ENCODE results near the gene AGAP6.
"Not testable (repeated sequence)": the region's sequence is repeated elsewhere in the genome, so short reads cannot be mapped to it uniquely, and the experiment has no call there.

AGAP6 gene

GRCh38 chr10:49988376-49988775, at the start of gene AGAP6:
Gene AGAP6, plus strand, starts transcription at chr10:49988406. Its CDS starts 310 bp downstream, at chr10:49988716.
- not testable (repeated sequence) for DNase-seq (ENCODE audit: low read depth in 2 of 2)

- peak; percentile 53 to 56 for DNase-seq (ENCODE audit: low read depth in 2 of 2)
Observed at GRCh38 chr10:49941447-49942338, 46.5 kb upstream of the AGAP6 start, which contains the start of the genes PARG and TIMM23B. Gene PARG, minus strand, starts transcription at chr10:49942027. Its CDS starts 302 bp downstream, at chr10:49941725. Gene TIMM23B, plus strand, starts transcription at chr10:49942053. Its CDS starts 142 bp downstream, at chr10:49942195.

- DNase-seq (ENCODE audit: low read depth in 2 of 2): not testable (repeated sequence)
Observed at GRCh38 chr10:49942339-49942705, 45.9 kb upstream of the AGAP6 start.

- DNase-seq (ENCODE audit: low read depth in 2 of 2): not testable (repeated sequence)
Observed at GRCh38 chr10:49943607-49944006, 44.6 kb upstream of the AGAP6 start.

- not testable (repeated sequence) for DNase-seq (ENCODE audit: low read depth in 2 of 2)
Observed at GRCh38 chr10:49948142-49948541, 40.1 kb upstream of the AGAP6 start.

- DNase-seq (ENCODE audit: low read depth in 2 of 2): not testable (repeated sequence)
Observed at GRCh38 chr10:49948737-49949136, 39.5 kb upstream of the AGAP6 start.

GRCh38 chr10:49952006-49952405, 36.2 kb upstream of the AGAP6 start:
- not testable (repeated sequence) for DNase-seq (ENCODE audit: low read depth in 2 of 2)

- DNase-seq (ENCODE audit: low read depth in 2 of 2): not testable (repeated sequence)
Observed at GRCh38 chr10:49953122-49953521, 35.1 kb upstream of the AGAP6 start.

- DNase-seq (ENCODE audit: low read depth in 2 of 2): not testable (repeated sequence)
Observed at GRCh38 chr10:49970331-49970857, 17.8 kb upstream of the AGAP6 start.

- not testable (repeated sequence) for DNase-seq (ENCODE audit: low read depth in 2 of 2)
Observed at GRCh38 chr10:49971466-49971865, 16.7 kb upstream of the AGAP6 start.

- not testable (repeated sequence) for DNase-seq (ENCODE audit: low read depth in 2 of 2)
Observed at GRCh38 chr10:49972094-49972493, 16.1 kb upstream of the AGAP6 start.

- not testable (repeated sequence) for DNase-seq (ENCODE audit: low read depth in 2 of 2)
Observed at GRCh38 chr10:49977756-49978155, 10.4 kb upstream of the AGAP6 start.

- not testable (repeated sequence) for DNase-seq (ENCODE audit: low read depth in 2 of 2)
Observed at GRCh38 chr10:49987207-49987606, 999 bp upstream of the AGAP6 start.

GRCh38 chr10:49995321-49995720, 7.1 kb downstream of the AGAP6 start:
- not testable (repeated sequence) for DNase-seq (ENCODE audit: low read depth in 2 of 2)

- DNase-seq (ENCODE audit: low read depth in 2 of 2): not testable (repeated sequence)
Observed at GRCh38 chr10:50014024-50014423, 25.8 kb downstream of the AGAP6 start.

GRCh38 chr10:50015596-50016220, 27.5 kb downstream of the AGAP6 start:
- DNase-seq (ENCODE audit: low read depth in 2 of 2): not testable (repeated sequence)

GRCh38 chr10:50016926-50017325, 28.7 kb downstream of the AGAP6 start:
- DNase-seq (ENCODE audit: low read depth in 2 of 2): not testable (repeated sequence)

- not testable (repeated sequence) for DNase-seq (ENCODE audit: low read depth in 2 of 2)
Observed at GRCh38 chr10:50017646-50018045, 29.4 kb downstream of the AGAP6 start.

GRCh38 chr10:50019279-50019678, 31.1 kb downstream of the AGAP6 start:
- DNase-seq (ENCODE audit: low read depth in 2 of 2): not testable (repeated sequence)

- not testable (repeated sequence) for DNase-seq (ENCODE audit: low read depth in 2 of 2)
Observed at GRCh38 chr10:50020451-50021024, 32.3 kb downstream of the AGAP6 start.

GRCh38 chr10:50021646-50022045, 33.4 kb downstream of the AGAP6 start:
- DNase-seq (ENCODE audit: low read depth in 2 of 2): no peak

Measured in activated CD4-positive, alpha-beta T cell treated with anti-CD3 and anti-CD28 coated beads for 24 hours (primary cell).